DND-41 (cell line): ENCODE data around the gene DYNC1I1.

ENCODE experiments used
- ATAC-seq: fragments of 200-7000 bp; cut with Tn5 transposase; 3 replicates; pipeline ENCODE4 v1.9.1; 2021; ENCODE audit warnings: low read depth; ENCODE audit not compliant: insufficient read depth
- DNase-seq: peaks from one replicate; pipeline ENCODE4 v3.0.0-alpha.2; 2020
- H2AFZ ChIP-seq: 2 replicates; pipeline ENCODE4 v1.6.0; 2012; ENCODE audit warnings: low read depth, low read length
- H3K27ac ChIP-seq: 2 replicates; pipeline ENCODE4 v1.5.1; 2012; ENCODE audit warnings: low read length, inconsistent platforms
- H3K27me3 ChIP-seq: fragments of 200-600 bp; sonication (generic); 2 replicates; pipeline ENCODE4 v1.6.0; 2012; ENCODE audit warnings: low read length, mild to moderate bottlenecking, inconsistent platforms; ENCODE audit not compliant: insufficient read depth, poor library complexity
- H3K36me3 ChIP-seq: 2 replicates; pipeline ENCODE4 v1.5.1; 2012; ENCODE audit warnings: low read length, inconsistent platforms; ENCODE audit not compliant: insufficient read depth
- H3K4me1 ChIP-seq: 2 replicates; pipeline ENCODE4 v1.5.1; 2012; ENCODE audit warnings: mild to moderate bottlenecking, low read length; ENCODE audit not compliant: insufficient read depth
- H3K4me2 ChIP-seq: 2 replicates; pipeline ENCODE4 v1.6.0; 2012; ENCODE audit warnings: mild to moderate bottlenecking, moderate library complexity, low read length, inconsistent platforms; ENCODE audit not compliant: insufficient read depth
- H3K4me3 ChIP-seq, 2 experiments: fragments of 200-600 bp in 1 of 2; shearing (Covaris generic) in 1 of 2; 2 replicates each; pipeline ENCODE4 v1.5.1; 2012 to 2016; ENCODE audit warnings: inconsistent platforms in 2 of 2, low read length in 2 of 2, mild to moderate bottlenecking in 2 of 2, low read depth in 1 of 2, moderate library complexity in 1 of 2
- H3K79me2 ChIP-seq: 2 replicates; pipeline ENCODE4 v1.6.0; 2012; ENCODE audit warnings: low read length, inconsistent platforms; ENCODE audit not compliant: insufficient read depth
- H3K9ac ChIP-seq: 2 replicates; pipeline ENCODE4 v1.6.0; 2012; ENCODE audit warnings: low read depth, mild to moderate bottlenecking, inconsistent platforms, low read length, moderate library complexity
- H3K9me3 ChIP-seq: 2 replicates; pipeline ENCODE4 v1.5.1; 2012; ENCODE audit warnings: low read length, moderate library complexity, mild to moderate bottlenecking, inconsistent platforms; ENCODE audit not compliant: insufficient read depth, severe bottlenecking
- H4K20me1 ChIP-seq: 2 replicates; pipeline ENCODE4 v1.6.0; 2012; ENCODE audit warnings: low read length; ENCODE audit not compliant: insufficient read depth
- EZH2 ChIP-seq: IDR thresholded peaks from 3 replicates; pipeline ENCODE4 v1.6.1; 2012; ENCODE audit warnings: borderline replicate concordance, low read depth, mild to moderate bottlenecking, moderate library complexity, low read length, inconsistent platforms; ENCODE audit not compliant: severe bottlenecking
- TF ChIP-seq, protein P1 (sequence below): IDR thresholded peaks from 2 replicates; pipeline ENCODE4 v1.5.1; 2012; ENCODE audit warnings: borderline replicate concordance, low read length, moderate library complexity, mild to moderate bottlenecking; ENCODE audit not compliant: poor library complexity, severe bottlenecking; ENCODE audit errors: extremely low read depth

Gene DYNC1I1

DNA sequence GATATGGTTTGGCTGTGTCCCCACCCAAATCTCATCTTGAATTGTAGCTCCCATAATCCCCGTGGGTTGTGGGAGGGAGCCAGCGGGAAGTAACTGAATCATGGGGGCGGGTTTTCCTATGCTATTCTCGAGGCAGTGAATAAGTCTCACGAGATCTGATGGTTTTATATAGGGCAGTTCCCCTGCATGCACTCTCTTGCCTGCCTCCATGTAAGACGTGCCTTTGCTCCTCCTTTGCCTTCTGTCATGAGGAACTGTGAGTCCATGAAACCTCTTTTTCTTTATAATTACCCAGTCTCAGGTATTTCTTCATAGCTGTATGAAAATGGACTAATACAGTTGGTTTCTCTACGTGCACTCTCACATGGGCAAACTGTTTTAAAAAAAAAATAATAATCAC is 341.8 kb downstream of the DYNC1I1 start:
- Histone ChIP-seq H3K9ac (no peak overlapping the region), H3K4me1 (no peaks in the 10 kb centered on the region), H3K36me3 (no peaks in the 10 kb centered on the region), H2AFZ (no peak overlapping the region), H4K20me1 (no peaks in the 10 kb centered on the region), H3K27me3 (no peaks in the 10 kb centered on the region), H3K27ac (no peak overlapping the region), H3K4me3 (no peak overlapping the region), H3K9me3 (no peaks in the 10 kb centered on the region), H3K4me2 (no peak overlapping the region), H3K79me2 (no peaks in the 10 kb centered on the region)
- DNase-seq: no peak
- no peak for ATAC-seq
- TF ChIP-seq EZH2: no peak
- TF ChIP-seq, protein P1, sequence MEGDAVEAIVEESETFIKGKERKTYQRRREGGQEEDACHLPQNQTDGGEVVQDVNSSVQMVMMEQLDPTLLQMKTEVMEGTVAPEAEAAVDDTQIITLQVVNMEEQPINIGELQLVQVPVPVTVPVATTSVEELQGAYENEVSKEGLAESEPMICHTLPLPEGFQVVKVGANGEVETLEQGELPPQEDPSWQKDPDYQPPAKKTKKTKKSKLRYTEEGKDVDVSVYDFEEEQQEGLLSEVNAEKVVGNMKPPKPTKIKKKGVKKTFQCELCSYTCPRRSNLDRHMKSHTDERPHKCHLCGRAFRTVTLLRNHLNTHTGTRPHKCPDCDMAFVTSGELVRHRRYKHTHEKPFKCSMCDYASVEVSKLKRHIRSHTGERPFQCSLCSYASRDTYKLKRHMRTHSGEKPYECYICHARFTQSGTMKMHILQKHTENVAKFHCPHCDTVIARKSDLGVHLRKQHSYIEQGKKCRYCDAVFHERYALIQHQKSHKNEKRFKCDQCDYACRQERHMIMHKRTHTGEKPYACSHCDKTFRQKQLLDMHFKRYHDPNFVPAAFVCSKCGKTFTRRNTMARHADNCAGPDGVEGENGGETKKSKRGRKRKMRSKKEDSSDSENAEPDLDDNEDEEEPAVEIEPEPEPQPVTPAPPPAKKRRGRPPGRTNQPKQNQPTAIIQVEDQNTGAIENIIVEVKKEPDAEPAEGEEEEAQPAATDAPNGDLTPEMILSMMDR: no peak

- ATAC-seq (no peak), DNase-seq (no peak)
- no peaks in the 10 kb centered on the region for H3K4me1 ChIP-seq
- no peaks in the 10 kb centered on the region for H3K79me2 ChIP-seq
- no peak overlapping the region for H2AFZ ChIP-seq
- H3K4me3 ChIP-seq: no peak overlapping the region
- no peak overlapping the region for H3K9ac ChIP-seq
- no peak overlapping the region for H3K27ac ChIP-seq
- no peaks in the 10 kb centered on the region for H3K27me3 ChIP-seq
- no peak overlapping the region for H3K4me2 ChIP-seq
- H3K9me3 ChIP-seq: no peaks in the 10 kb centered on the region
- TF ChIP-seq EZH2: no peak
- TF ChIP-seq, protein P1: no peak
- no peaks in the 10 kb centered on the region for H4K20me1 ChIP-seq
- H3K36me3 ChIP-seq: no peaks in the 10 kb centered on the region
These were observed 343.8 kb downstream of the DYNC1I1 start for GRCh38 chr7:96116173-96116572.

GRCh38 chr7:96118449-96119001 is 346.2 kb downstream of the DYNC1I1 start:
- Histone ChIP-seq H3K9me3 (no peaks in the 10 kb centered on the region), H3K27ac (no peak overlapping the region), H2AFZ (no peak overlapping the region), H3K4me2 (no peak overlapping the region), H3K4me3 (no peak overlapping the region), H3K36me3 (no peaks in the 10 kb centered on the region), H3K4me1 (no peaks in the 10 kb centered on the region), H4K20me1 (no peaks in the 10 kb centered on the region), H3K9ac (no peak overlapping the region), H3K27me3 (no peaks in the 10 kb centered on the region), H3K79me2 (no peaks in the 10 kb centered on the region)
- no peak for DNase-seq
- TF ChIP-seq, protein P1: no peak
- TF ChIP-seq EZH2: no peak
- no peak for ATAC-seq
